ENCODE data around the gene ATP5IF1.

ATP5IF1 gene

DNA sequence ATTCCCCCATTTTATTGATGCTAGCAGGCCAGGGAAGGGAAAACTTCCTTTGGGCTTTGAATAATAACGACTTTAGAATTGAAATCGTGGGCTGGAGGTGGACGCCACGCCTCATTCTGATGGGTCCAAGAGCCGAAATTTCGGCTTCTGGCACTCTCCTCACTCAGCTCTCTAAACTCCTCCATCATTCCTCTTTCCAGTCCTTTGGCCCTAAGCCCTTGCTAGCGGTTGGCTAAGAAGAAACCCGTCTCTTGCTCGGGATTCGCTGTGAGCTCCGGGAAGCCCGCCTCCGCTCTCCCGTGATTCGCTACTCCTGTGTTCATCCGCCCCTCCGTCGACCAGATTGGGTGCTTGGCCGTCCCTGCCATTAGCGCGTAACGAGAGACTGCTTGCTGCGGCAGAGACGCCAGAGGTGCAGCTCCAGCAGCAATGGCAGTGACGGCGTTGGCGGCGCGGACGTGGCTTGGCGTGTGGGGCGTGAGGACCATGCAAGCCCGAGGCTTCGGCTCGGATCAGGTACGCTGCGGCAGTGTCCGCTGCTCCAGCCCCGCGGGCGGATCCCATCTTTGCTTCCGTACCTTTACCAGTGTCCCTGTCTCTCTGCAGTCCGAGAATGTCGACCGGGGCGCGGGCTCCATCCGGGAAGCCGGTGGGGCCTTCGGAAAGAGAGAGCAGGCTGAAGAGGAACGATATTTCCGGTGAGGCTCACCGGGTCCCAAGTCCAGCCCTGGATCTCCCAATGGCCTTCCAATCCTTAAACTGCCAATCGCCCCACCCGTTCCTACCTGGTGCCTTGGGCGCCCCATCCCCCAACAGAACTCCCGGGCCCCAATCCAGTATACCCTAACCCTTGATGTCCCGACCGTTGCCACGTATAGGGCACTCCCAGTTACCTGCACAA lies at the start of gene ATP5IF1:
Gene ATP5IF1, plus strand, starts transcription at position 370 of the 901 bp plus-strand sequence. Its CDS starts 60 bp downstream, at position 430.
- 0 out of 2 replicates have a peak, but pooled peaks cover 7% of the 10 kb centered on the region for H3K4me1 ChIP-seq (ENCODE audit: insufficient read depth, low read length)
- peaks cover 6% of the 10 kb centered on the region; the same call in 1 of the 2 replicates for H3K36me3 ChIP-seq (ENCODE audit: insufficient read depth, low read length)
- peak within 1 kb of the TSS; percentile 92 for H3K9ac ChIP-seq (ENCODE audit: low read depth, low read length)
- H3K9me3 ChIP-seq (ENCODE audit: control insufficient read depth, insufficient read depth, low read length), result no peaks in the 10 kb centered on the region; the same call in 1 of the 2 replicates

DNA sequence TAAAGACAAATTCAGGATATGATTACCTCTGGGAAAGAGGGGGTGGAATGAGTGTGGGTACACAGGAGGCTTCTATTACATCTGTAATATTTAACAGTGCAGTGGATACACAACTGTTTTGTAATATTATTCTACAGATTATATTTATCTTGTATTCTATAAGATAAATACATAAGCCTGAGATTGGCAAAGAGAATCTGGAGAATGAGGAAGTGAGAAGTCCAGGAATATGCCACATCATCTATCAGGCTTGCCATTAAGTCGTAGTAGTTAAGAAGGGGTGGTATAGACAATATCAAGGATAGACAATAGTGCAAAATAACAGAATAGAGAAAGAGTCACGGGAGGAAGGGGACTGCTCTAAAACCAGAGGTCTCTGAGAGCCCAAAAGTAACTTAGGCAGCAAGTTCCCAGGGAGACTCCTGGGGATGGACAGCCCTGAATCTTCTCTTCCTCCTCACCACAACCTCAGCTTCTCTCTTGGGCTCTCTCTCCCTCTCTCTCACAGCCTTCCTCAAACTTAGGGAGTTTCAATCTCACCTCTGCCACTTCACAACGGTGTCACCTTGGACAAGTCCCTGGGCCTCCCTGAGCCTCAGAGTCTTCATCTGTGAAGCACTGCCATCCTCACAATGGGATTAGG lies 45.5 kb upstream of the ATP5IF1 start:
- H3K36me3 ChIP-seq (ENCODE audit: insufficient read depth, low read length), result no peaks in the 10 kb centered on the region
- H3K9me3 ChIP-seq (ENCODE audit: control insufficient read depth, insufficient read depth, low read length), result no peaks in the 10 kb centered on the region
- peaks cover 14% of the 10 kb centered on the region for H3K4me1 ChIP-seq (ENCODE audit: insufficient read depth, low read length)
- no peak overlapping the region for H3K9ac ChIP-seq (ENCODE audit: low read depth, low read length)

DNA sequence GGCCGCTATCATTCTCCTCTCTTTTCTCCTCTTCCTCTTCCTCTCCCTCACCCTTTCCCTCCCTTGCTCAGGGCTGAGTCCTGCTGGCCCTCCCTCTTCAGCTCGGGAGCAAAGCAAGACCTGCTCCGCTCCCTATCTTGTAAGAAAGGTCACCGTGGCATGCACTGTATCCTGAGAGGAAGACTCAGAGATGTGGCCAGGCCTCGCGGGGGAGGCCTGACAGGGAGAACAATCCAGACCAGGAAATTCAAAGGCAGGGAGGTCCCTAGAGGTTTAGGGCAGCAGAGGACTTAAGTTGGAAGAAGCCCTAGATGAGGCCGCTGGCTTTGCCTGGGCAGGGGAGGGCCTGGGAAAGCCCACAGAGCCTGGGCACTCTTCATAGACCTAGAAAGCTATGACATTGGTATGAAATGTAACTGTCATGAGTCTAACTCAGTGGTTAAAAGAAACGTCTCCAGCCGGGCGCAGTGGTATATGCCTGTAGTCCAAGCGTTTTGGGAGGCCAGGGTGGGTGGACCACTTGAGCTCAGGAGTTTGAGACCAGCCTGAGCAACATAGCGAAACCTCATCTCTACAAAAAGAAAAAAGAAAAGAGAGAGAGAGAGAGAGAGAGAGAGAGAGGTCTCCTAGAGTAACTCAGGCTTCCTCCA lies 44.8 kb upstream of the ATP5IF1 start:
- Histone ChIP-seq H3K9ac (ENCODE audit: low read depth, low read length) (no peak overlapping the region), H3K9me3 (ENCODE audit: control insufficient read depth, insufficient read depth, low read length) (no peaks in the 10 kb centered on the region), H3K36me3 (ENCODE audit: insufficient read depth, low read length) (no peaks in the 10 kb centered on the region), H3K4me1 (ENCODE audit: insufficient read depth, low read length) (peaks cover 14% of the 10 kb centered on the region)

DNA sequence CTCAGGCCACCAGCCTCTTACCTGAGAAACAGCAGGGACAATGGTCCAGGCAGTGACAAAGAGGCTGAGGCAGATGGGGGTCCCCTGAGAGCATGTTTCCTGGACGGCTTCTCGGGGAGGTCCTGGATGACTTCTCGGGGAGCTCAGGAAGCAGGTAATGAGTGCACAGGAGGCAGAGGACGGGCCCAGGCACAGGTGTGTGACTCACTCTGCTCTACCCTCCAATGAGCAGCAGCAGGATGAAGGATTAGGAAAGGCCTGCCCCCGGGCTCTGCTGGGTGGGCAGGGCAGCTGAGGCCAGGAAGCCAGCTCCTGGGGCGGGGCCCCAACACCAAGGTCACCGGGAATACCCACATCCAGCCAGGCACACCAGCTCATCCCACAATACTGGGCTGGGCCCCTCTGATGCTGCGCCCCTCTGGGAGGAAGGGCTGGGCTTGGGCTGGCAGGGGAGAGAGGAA lies 42.2 kb upstream of the ATP5IF1 start:
- Histone ChIP-seq H3K4me1 (ENCODE audit: insufficient read depth, low read length) (peaks cover 27% of the 10 kb centered on the region), H3K9me3 (ENCODE audit: control insufficient read depth, insufficient read depth, low read length) (no peaks in the 10 kb centered on the region), H3K9ac (ENCODE audit: low read depth, low read length) (no peak overlapping the region), H3K36me3 (ENCODE audit: insufficient read depth, low read length) (no peaks in the 10 kb centered on the region)

DNA sequence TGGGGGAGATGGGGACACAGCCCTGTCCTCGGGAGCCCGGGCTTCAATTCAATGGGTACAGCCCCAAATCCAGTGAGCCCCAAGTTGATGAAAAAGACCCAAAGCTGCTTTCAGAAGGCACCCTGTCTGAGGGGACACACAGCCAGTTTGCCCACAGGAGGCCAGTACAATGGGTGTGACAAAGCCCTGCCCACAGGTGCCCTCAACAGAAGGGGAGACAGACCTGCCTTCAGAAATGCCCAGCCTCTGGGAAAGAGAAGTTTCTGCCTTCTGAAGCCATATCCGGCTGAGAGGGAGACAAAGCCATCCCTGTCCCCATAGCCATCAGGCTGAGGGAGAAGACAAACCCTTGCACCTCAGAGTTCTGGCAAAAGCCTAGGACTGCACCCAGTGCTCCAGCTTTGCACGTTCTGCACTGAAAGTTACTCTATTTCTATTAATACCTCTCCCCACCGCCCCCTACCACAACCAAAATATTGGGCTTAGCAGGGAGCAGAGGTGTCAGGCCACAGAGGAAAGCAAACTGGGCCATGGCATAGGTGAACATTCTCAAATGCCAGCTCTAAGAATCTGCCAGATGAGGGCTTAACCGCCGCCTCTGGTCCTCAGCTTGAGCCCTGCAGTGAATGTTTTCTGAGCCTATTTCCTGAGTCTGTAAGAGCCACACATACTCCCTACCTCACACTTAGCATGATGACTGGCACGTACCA lies 41.4 kb upstream of the ATP5IF1 start:
- Histone ChIP-seq H3K9me3 (ENCODE audit: control insufficient read depth, insufficient read depth, low read length) (no peaks in the 10 kb centered on the region), H3K4me1 (ENCODE audit: insufficient read depth, low read length) (peaks cover 27% of the 10 kb centered on the region), H3K36me3 (ENCODE audit: insufficient read depth, low read length) (no peaks in the 10 kb centered on the region; the same call in 1 of the 2 replicates), H3K9ac (ENCODE audit: low read depth, low read length) (no peak overlapping the region)

DNA sequence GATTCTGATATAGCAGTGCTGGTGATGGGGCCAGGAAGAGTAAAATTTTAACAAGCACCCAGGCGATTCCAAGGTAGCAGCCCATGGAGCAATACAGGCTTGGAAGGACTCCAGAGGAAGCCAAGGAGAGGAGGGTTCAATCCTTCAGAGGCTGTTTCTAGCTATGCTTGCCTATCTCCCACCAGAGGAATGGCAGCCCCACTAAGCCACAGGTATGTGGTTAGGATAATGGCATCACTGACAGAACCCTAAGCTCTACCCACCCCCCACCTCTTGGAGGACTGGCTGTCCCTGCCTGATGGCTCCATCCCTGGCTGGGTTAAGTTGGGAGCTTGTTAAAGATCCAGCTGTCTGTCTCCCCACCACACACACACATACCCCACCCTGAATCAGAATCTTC lies 40.1 kb upstream of the ATP5IF1 start:
- H3K36me3 ChIP-seq (ENCODE audit: insufficient read depth, low read length), result peaks cover 8% of the 10 kb centered on the region
- H3K4me1 ChIP-seq (ENCODE audit: insufficient read depth, low read length), result peaks cover 27% of the 10 kb centered on the region
- H3K9ac ChIP-seq (ENCODE audit: low read depth, low read length), result no peak overlapping the region
- H3K9me3 ChIP-seq (ENCODE audit: control insufficient read depth, insufficient read depth, low read length), result no peaks in the 10 kb centered on the region

DNA sequence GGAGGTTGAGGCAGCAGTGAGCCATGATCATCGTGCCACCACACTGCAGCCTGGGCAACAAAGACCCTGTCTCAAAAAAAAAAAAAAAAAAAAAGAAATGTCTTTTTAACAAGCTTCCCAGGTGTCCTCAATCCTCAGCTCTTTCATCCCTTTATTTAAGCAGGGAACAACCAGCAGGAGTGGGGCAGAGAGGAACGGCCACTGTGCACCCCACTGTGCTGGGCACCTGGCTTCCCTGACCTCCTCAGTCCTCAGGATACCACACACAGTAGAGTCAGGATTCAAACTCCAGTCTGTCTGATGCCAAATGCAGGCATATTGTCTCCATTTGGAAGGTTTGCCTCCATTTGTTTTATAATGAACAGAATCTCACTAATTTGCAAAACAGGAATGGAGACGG lies 39.6 kb upstream of the ATP5IF1 start:
- Histone ChIP-seq H3K4me1 (ENCODE audit: insufficient read depth, low read length) (peaks cover 27% of the 10 kb centered on the region), H3K9me3 (ENCODE audit: control insufficient read depth, insufficient read depth, low read length) (no peaks in the 10 kb centered on the region), H3K9ac (ENCODE audit: low read depth, low read length) (no peak overlapping the region), H3K36me3 (ENCODE audit: insufficient read depth, low read length) (peaks cover 13% of the 10 kb centered on the region)

DNA sequence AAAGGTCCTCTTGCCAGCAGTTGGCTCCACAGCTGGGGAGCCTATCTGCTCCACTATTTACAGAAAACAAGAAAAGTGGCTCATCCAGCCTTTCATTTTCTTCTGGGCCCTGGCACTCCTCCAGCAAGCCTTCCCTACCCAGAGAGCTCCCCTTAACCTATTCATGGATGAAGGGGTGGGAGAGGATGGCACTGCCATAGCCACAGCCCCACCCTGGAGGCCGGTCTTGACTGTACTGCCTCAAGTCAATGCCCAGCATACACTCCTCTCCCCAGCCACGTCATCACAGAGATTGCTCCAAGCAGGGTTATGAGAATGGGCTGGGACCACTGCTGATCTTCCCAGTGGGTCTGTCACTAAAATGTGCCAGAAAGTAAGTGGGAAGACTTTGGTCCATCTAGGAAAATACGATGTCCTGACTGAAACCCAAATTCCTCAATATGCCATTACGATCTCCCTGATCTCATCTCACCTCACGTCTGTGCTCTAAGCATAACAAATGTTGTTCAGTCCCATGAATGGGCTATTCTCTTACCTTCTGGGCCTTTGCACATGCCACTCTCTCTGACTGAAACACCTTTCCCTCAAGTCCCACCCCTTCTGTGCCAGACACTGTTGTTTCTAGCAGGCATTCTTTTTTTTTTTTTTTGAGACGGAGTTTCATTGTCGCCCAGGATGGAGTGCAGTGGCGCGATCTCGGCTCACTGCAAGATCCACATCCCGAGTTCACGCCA lies 38.1 kb upstream of the ATP5IF1 start:
- no peak overlapping the region for H3K9ac ChIP-seq (ENCODE audit: low read depth, low read length)
- H3K9me3 ChIP-seq (ENCODE audit: control insufficient read depth, insufficient read depth, low read length), result no peaks in the 10 kb centered on the region
- peaks cover 13% of the 10 kb centered on the region for H3K36me3 ChIP-seq (ENCODE audit: insufficient read depth, low read length)
- H3K4me1 ChIP-seq (ENCODE audit: insufficient read depth, low read length), result peaks cover 27% of the 10 kb centered on the region

DNA sequence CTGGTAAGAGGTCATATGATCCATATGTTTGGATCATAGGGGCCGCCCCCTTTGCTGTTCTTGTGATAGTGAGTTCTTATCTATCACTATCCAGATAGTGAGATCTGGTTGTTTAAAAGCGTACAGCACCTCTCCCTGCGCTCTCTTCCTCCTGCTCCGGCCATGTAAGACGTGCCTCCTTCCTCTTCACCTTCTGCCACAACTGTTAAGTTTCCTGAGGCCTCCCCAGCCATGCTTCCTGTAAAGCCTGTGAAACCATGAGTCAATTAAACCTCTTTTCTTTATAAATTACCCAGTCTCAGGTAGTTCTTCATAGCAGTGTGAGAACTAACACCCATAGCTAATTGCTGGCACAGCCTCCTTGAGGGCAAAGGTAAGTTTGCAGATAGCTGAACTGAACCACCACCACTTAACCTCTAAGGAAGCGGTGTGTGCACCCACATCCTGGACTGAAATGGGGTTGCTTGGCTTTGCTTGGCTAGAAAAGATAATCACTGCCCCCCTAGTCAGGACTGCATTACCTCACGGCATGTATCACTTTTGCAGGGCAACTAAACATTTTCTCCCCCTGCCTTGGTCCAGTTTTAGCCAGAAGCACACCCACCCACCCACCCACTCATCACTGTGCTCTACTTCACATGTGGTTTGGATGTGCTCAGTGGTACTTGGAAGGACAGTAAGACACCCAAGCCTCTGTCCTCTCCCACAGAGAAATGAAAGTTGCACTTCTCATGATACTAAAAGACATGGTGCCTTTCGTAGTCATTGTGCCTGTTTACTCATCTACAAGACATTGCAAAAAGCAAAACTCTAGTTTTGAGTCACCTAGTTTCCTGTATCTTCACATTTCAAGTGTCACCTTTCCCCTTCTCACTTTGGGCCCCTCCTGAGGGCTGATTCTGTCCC lies 36.3 kb upstream of the ATP5IF1 start:
- peaks cover 23% of the 10 kb centered on the region for H3K36me3 ChIP-seq (ENCODE audit: insufficient read depth, low read length)
- H3K9me3 ChIP-seq (ENCODE audit: control insufficient read depth, insufficient read depth, low read length), result no peaks in the 10 kb centered on the region
- peaks cover 14% of the 10 kb centered on the region for H3K4me1 ChIP-seq (ENCODE audit: insufficient read depth, low read length)
- no peak overlapping the region for H3K9ac ChIP-seq (ENCODE audit: low read depth, low read length)

DNA sequence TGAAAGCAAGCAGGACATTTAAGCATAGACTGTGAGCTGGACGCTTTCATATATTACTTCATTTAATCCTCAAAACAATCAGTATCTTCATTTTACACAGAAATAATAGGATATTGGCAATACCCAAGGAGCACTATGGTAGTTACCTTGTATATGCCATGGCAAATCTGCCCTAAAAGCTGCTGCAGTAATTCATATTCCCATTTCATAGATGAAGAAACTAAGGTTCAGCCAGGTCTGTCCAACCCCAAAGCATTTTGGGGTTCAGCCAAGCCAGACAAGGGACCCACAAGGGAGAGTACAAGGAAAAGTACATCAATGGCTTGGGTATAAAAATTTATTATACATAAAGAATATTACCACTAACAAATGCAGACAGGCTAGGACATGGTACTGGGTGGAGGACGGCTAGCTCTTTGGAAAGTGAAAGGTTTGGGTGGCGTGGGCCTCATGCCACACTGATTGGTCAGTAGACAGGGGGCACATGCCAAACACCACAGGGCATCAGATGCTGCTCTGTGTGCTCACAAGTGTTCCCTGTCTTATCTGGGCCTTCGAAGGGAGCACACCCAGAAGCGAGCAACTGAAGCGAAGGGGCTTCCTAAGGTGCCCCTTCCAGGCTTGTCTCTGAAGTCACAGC lies 35.6 kb upstream of the ATP5IF1 start:
- peaks cover 13% of the 10 kb centered on the region for H3K4me1 ChIP-seq (ENCODE audit: insufficient read depth, low read length)
- H3K9ac ChIP-seq (ENCODE audit: low read depth, low read length), result no peak overlapping the region
- peaks cover 23% of the 10 kb centered on the region for H3K36me3 ChIP-seq (ENCODE audit: insufficient read depth, low read length)
- no peaks in the 10 kb centered on the region for H3K9me3 ChIP-seq (ENCODE audit: control insufficient read depth, insufficient read depth, low read length)

DNA sequence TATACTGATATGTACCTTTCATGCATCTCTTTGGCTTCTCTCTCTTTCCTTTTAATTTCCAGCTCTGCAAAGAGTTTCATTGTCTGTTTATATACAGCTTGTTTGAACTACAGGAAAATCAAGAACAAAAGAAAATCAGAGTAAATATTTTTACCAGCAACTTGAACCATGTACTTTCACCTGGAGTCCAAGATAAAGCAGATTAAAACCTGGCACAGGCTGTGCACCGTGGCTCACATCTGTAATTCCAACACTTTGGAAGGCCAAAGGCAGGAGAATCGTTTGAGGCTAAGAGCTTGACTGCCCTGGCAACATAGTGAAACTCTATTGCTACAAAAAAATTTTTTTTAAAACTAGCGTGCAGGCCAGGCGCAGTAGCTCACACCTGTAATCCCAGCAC lies 30.7 kb upstream of the ATP5IF1 start:
- H3K36me3 ChIP-seq (ENCODE audit: insufficient read depth, low read length), result peaks cover 28% of the 10 kb centered on the region
- no peaks in the 10 kb centered on the region for H3K4me1 ChIP-seq (ENCODE audit: insufficient read depth, low read length)
- H3K9ac ChIP-seq (ENCODE audit: low read depth, low read length), result no peak overlapping the region
- no peaks in the 10 kb centered on the region for H3K9me3 ChIP-seq (ENCODE audit: control insufficient read depth, insufficient read depth, low read length)

DNA sequence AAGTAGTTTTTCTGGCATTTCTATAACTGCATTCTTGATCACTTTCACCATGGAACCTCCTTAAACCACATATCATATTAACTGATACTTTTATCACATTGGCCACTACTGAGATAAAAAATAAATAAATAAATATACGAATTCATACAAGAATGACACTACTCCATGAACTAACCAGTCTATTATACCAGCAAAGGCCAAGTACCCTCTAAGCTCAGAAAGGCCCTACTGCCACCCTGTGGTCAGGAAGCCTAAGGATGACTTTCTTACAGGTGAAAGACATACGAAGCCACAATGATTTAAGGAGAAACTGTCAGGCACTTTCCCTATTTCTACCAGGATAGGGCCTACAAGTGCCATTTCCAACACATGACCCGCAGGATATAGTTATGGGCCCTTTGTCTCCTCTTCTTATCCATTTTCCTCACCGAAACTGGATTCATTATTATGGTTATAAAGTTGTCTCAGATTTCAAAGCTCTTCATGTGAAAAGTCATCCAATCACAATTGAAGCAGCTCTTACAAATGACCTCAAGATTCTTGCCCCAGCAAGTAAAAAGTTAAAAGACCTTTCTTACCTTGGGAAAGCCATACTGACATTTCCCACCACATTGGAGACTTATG lies 27.0 kb upstream of the ATP5IF1 start:
- H3K36me3 ChIP-seq (ENCODE audit: insufficient read depth, low read length), result peaks cover 15% of the 10 kb centered on the region
- no peak overlapping the region for H3K9ac ChIP-seq (ENCODE audit: low read depth, low read length)
- H3K4me1 ChIP-seq (ENCODE audit: insufficient read depth, low read length), result no peaks in the 10 kb centered on the region
- H3K9me3 ChIP-seq (ENCODE audit: control insufficient read depth, insufficient read depth, low read length), result no peaks in the 10 kb centered on the region
